HepG2 (cell line): Measurements from ENCODE around the gene LIG4. TPM values are rescaled to one million over a fixed set of nuclear protein-coding genes. Genes with fewer than 3 reads are reported as not detected.

ENCODE experiments used
- ATAC-seq: fragments of 200-7000 bp; cut with Tn5 transposase; 3 replicates; pipeline ENCODE4 v1.9.1; 2020; ENCODE audit warnings: mild to moderate bottlenecking, moderate library complexity
- BruUV-seq: library from RNA; stranded (reverse); fragments of 400-500 nt; replicated peaks from 2 replicates; lab custom pipeline; 2021; lab: Mats Ljungman, UMichigan
- CTCF ChIA-PET: fragments of 300-600 bp; formaldehyde crosslinking; extraction: SDS; loops from one replicate; lab custom pipeline; 2021; ENCODE audit warnings: low total read pairs, inconsistent platforms, low intra/inter-chr PET ratio; lab: Yijun Ruan, JAX
- POLR2A ChIA-PET: fragments of 350-600 bp; sonication (Branson Sonifier 250); formaldehyde crosslinking; loops from one replicate; lab custom pipeline; 2020; ENCODE audit warnings: antibody characterized with exemption, inconsistent platforms; lab: Yijun Ruan, JAX
- DNase-seq: peaks from one replicate; pipeline ENCODE4 v3.0.0-alpha.2; 2015; ENCODE audit warnings: low spot score
- FAIRE-seq: peaks from 3 replicates; lab custom pipeline; 2011; peaks lifted over from hg19 to GRCh38; lab: Jason Lieb, UNC
- H2AFZ ChIP-seq: one replicate; pipeline ENCODE4 v1.6.1; 2011; ENCODE audit warnings: low read length, inconsistent platforms
- H3K27ac ChIP-seq: fragments of 300-600 bp; 3 replicates; pipeline ENCODE4 v1.8.0; 2011; ENCODE audit warnings: mixed run types, mild to moderate bottlenecking, mixed read lengths, low read length, inconsistent platforms; ENCODE audit not compliant: insufficient read depth; ENCODE audit errors: extremely low read length
- H3K27me3 ChIP-seq, 2 experiments: fragments of 200-600 bp in 1 of 2; 2 replicates in 1 of 2; 3 replicates in 1 of 2; pipeline versions ENCODE4 v1.6.0 to v1.8.0; 2011; ENCODE audit warnings: low read length in 2 of 2, mild to moderate bottlenecking in 2 of 2, moderate library complexity in 2 of 2, inconsistent platforms in 1 of 2; ENCODE audit not compliant: insufficient read depth in 2 of 2, control insufficient read depth in 1 of 2
- H3K36me3 ChIP-seq, 2 experiments: fragments of 200-600 bp in 1 of 2; replicated peaks in 1 of 2; 2 replicates in 1 of 2; 3 replicates in 1 of 2; pipeline versions ENCODE4 v1.5.1 to v1.8.0; 2011; ENCODE audit warnings: low read length in 2 of 2, inconsistent platforms in 1 of 2; ENCODE audit not compliant: insufficient read depth in 2 of 2, control insufficient read depth in 1 of 2
- H3K4me1 ChIP-seq: 2 replicates; pipeline ENCODE4 v1.5.1; 2012; ENCODE audit warnings: low read length, inconsistent platforms; ENCODE audit not compliant: insufficient read depth
- H3K4me2 ChIP-seq: 2 replicates; pipeline ENCODE4 v1.6.0; 2011; ENCODE audit warnings: low read depth, low read length, inconsistent platforms
- H3K4me3 ChIP-seq, 3 experiments: fragments of 200-600 bp in 1 of 3; sonication (generic), shearing (Covaris generic) in 1 of 3; replicated peaks in 1 of 3; 2 replicates each; pipeline ENCODE4 v1.5.1; 2011 to 2016; ENCODE audit warnings: low read length in 3 of 3, inconsistent platforms in 2 of 3, low read depth in 2 of 3, mild to moderate bottlenecking in 2 of 3, control low read depth in 1 of 3, mixed read lengths in 1 of 3; ENCODE audit not compliant: insufficient read depth in 1 of 3
- H3K79me2 ChIP-seq: one replicate; pipeline ENCODE4 v1.6.1; 2011; ENCODE audit warnings: low read length, inconsistent platforms; ENCODE audit not compliant: insufficient read depth
- H3K9ac ChIP-seq: 2 replicates; pipeline ENCODE4 v1.6.0; 2011; ENCODE audit warnings: mild to moderate bottlenecking, low read depth, low read length, inconsistent platforms; ENCODE audit not compliant: insufficient read depth
- H3K9me3 ChIP-seq: 2 replicates; pipeline ENCODE4 v1.5.1; 2012; ENCODE audit warnings: mild to moderate bottlenecking, low read length
- H4K20me1 ChIP-seq: 2 replicates; pipeline ENCODE4 v1.6.0; 2011; ENCODE audit warnings: inconsistent platforms, mild to moderate bottlenecking, low read length, moderate library complexity; ENCODE audit not compliant: insufficient read depth
- ASH2L ChIP-seq: fragments of 300-600, 200-600 bp; sonication (generic); IDR thresholded peaks from 2 replicates; pipeline ENCODE4 v1.7.0; 2017; ENCODE audit warnings: low read depth, mild to moderate bottlenecking, moderate library complexity, mixed read lengths, low read length; ENCODE audit not compliant: insufficient read length
- SMAD9 ChIP-seq: sonication (generic); formaldehyde crosslinking; IDR thresholded peaks from 2 replicates; pipeline ENCODE4 v1.5.1; 2020; ENCODE audit warnings: mild to moderate bottlenecking, missing genetic modification reagents
- SP1 ChIP-seq, 2 experiments: fragments of 450-650 bp in 1 of 2; sonication (generic) in 1 of 2; formaldehyde crosslinking in 1 of 2; IDR thresholded peaks; 2 replicates each; pipeline versions ENCODE4 v1.4.0 to v1.6.1; 2016 to 2020; ENCODE audit warnings: missing genetic modification reagents in 1 of 2
- TCF12 ChIP-seq, 2 experiments: fragments of 450-650 bp in 1 of 2; sonication (generic) in 1 of 2; formaldehyde crosslinking in 1 of 2; IDR thresholded peaks; 2 replicates each; pipeline versions ENCODE4 v1.6.1 to v1.8.0; 2017 to 2022; ENCODE audit warnings: antibody characterized with exemption in 1 of 2, mild to moderate bottlenecking in 1 of 2, missing genetic modification reagents in 1 of 2, moderate library complexity in 1 of 2
- ZBTB4 ChIP-seq: sonication (generic); formaldehyde crosslinking; IDR thresholded peaks from 2 replicates; pipeline ENCODE4 v1.4.0; 2020; ENCODE audit warnings: missing genetic modification reagents, mild to moderate bottlenecking, borderline replicate concordance
- ZKSCAN8 ChIP-seq: IDR thresholded peaks from 2 replicates; pipeline ENCODE4 v1.6.1; 2016; ENCODE audit warnings: borderline replicate concordance, missing genetic modification reagents, missing compliant biosample characterization
- ZNF335 ChIP-seq: sonication (generic); formaldehyde crosslinking; IDR thresholded peaks from 2 replicates; pipeline ENCODE4 v1.4.0; 2020; ENCODE audit warnings: missing genetic modification reagents
- ZNF550 ChIP-seq: sonication (generic); formaldehyde crosslinking; IDR thresholded peaks from 2 replicates; pipeline ENCODE4 v1.4.0; 2020; ENCODE audit warnings: mild to moderate bottlenecking, missing genetic modification reagents, borderline replicate concordance
- ZNF724P ChIP-seq: sonication (generic); formaldehyde crosslinking; IDR thresholded peaks from 2 replicates; pipeline ENCODE4 v1.8.0; 2022; ENCODE audit warnings: missing genetic modification reagents, borderline replicate concordance
- ZNF749 ChIP-seq: sonication (generic); formaldehyde crosslinking; IDR thresholded peaks from 2 replicates; pipeline ENCODE4 v1.8.0; 2022; ENCODE audit warnings: mild to moderate bottlenecking, missing genetic modification reagents, moderate library complexity, borderline replicate concordance
- whole genome bisulfite sequencing: methylation state at CpG from one replicate; pipeline ENCODE4 v1.1.6; 2017; ENCODE audit warnings: low lambda C conversion rate; 5-methylcytosine and 5-hydroxymethylcytosine counted together
- in situ Hi-C: cut with HindIII; loops from 2 replicates; pipeline ENCODE4 v1.10.0; 2017; ENCODE audit warnings: low pct_unique_long_range_greater_than_20kb; ENCODE audit not compliant: extremely low pct_ligation_motif_present
- intact Hi-C: fragments of 100-400 bp; cut with micrococcal nuclease; formaldehyde crosslinking; loops from one replicate; pipeline ENCODE4 v1.10.0; 2022; ENCODE audit not compliant: unreplicated experiment
- polyA plus RNA-seq, 8 experiments: library from polyadenylated mRNA; depleted of rRNA in 3 of 8; stranded (reverse) in 7 of 8; unstranded in 1 of 8; fragments of >200 nt; fragmentation: Illumina TruSeq in 4 of 8; extraction: Trizol in 4 of 8; gene quantifications; 2 replicates each; pipeline versions ENCODE4 v1.2.1 to v1.2.3, GENCODE V29; 2011 to 2016; ENCODE audit warnings: low read depth in 4 of 8, missing spikeins in 1 of 8, mixed read lengths in 1 of 8; ENCODE audit not compliant: insufficient read depth in 1 of 8
- total RNA-seq, 5 experiments: library from RNA; depleted of rRNA; stranded (reverse); fragments of >200 nt; fragmentation: Illumina TruSeq; extraction: Trizol; gene quantifications; 2 replicates each; pipeline ENCODE4 v1.2.3, GENCODE V29; 2016; ENCODE audit warnings: low read depth in 1 of 5
- TF ChIP-seq, protein P1 (sequence below): sonication (generic); formaldehyde crosslinking; IDR thresholded peaks from 2 replicates; pipeline ENCODE4 v1.9.0; 2021; ENCODE audit warnings: missing genetic modification reagents, borderline replicate concordance

Gene LIG4
- total and polyA plus RNA-seq, 2 of the 13 experiments (the other 11 are each of a cell fraction or from before 2014, with no cell fraction given): 4.0 to 4.5 TPM

DNA sequence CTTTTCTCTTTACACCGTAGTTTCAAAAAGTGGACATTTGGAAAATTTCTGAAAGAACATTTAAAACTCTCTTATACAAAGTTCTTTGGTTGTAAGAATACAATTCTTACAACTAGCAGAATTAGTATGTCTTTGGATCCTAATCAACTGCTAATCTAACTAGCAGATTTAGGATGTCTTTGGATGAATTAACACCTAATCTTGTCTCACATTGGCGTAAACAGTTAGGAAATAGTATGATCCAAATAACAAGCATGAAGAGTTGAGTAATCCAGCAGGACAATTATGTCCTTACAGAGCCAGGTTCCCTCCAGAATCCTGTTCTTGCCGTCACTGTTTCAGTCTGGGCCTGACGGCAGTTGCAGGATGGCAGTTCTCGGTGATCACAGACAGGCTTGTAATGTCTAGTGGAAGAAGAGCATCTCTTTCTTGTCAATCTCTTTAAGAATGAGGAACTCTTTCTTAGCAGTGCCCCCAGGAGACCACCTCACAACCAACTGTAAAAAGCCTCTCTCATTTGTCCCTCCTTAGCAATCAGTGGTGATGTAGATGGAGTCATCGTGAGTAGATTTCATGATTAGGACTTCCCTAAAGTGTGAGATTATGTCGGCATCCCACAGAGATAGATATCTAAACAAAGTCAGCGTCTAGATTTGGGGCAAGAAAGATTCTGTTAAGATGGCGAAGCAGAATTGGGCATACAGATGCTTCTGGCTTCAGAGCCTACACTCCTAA lies 48.5 kb upstream of the LIG4 start:
- no TSS peak for BruUV-seq
- ChIA-PET CTCF (no interaction called here), POLR2A (no interaction called here)
- H3K4me1 ChIP-seq: no peaks in the 10 kb centered on the region
- no peaks in the 10 kb centered on the region for H3K36me3 ChIP-seq
- no peaks in the 10 kb centered on the region for H3K27me3 ChIP-seq
- intact Hi-C loops (no loop called here), in situ Hi-C loops (no loop called here)
- FAIRE-seq: no peak
- no peak overlapping the region for H3K4me3 ChIP-seq
- ATAC-seq: no peak
- no peaks in the 10 kb centered on the region for H3K79me2 ChIP-seq
- no peak overlapping the region for H3K27ac ChIP-seq
- no peak for TF ChIP-seq TCF12 (IDR thresholded peaks at IDR 0.05)
- no peak for TF ChIP-seq TCF12 (CRISPR knock-in tag; IDR thresholded peaks at IDR 0.05)
- H3K9me3 ChIP-seq: no peaks in the 10 kb centered on the region
- no peak overlapping the region for H2AFZ ChIP-seq
- WGBS: 60% methylated on average over 9 of the region's 9 CpGs
- H3K4me2 ChIP-seq: no peak overlapping the region
- H4K20me1 ChIP-seq: no peaks in the 10 kb centered on the region
- DNase-seq: no peak
- H3K9ac ChIP-seq: no peak overlapping the region

DNA sequence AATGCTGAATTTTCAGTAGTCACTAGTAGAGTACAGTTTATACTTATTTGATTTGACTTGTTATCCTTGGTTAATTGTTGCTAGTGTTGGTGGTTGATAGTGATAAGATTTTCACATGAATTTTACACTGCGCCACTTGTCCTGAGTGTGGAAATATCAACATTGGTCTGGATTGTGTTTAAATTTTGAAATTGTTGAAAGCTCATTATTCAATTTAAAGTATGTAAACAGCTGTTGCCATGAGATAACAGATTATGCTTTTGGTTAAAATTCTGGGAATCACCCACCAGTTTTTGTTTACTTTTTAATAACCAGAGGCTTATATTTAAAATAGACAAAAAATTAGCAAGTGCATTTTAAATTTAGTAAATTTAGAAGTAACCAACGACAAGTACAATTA lies 41.9 kb upstream of the LIG4 start:
- ATAC-seq (no peak), FAIRE-seq (no peak), DNase-seq (no peak)
- in situ Hi-C loops (no loop called here), intact Hi-C loops (no loop called here)
- Histone ChIP-seq H3K27ac (no peak overlapping the region), H3K4me2 (no peak overlapping the region), H3K9me3 (no peaks in the 10 kb centered on the region), H2AFZ (no peak overlapping the region), H3K79me2 (no peaks in the 10 kb centered on the region), H3K9ac (no peak overlapping the region), H3K36me3 (no peaks in the 10 kb centered on the region), H4K20me1 (no peaks in the 10 kb centered on the region), H3K27me3 (no peaks in the 10 kb centered on the region), H3K4me1 (no peaks in the 10 kb centered on the region), H3K4me3 (no peak overlapping the region)
- no TSS peak for BruUV-seq
- ChIA-PET CTCF (no interaction called here), POLR2A (no interaction called here)
- 47% methylated on average over 2 of the region's 2 CpGs for WGBS
- TF ChIP-seq ZNF550 (CRISPR knock-in tag) (no peak), ASH2L (no peak), ZNF335 (CRISPR knock-in tag) (no peak), ZNF749 (CRISPR knock-in tag) (no peak), ZNF724P (CRISPR knock-in tag) (no peak), SMAD9 (CRISPR knock-in tag) (no peak), ZBTB4 (no peak), ZKSCAN8 (CRISPR knock-in tag) (no peak), SP1 (IDR thresholded peaks at IDR 0.05) (no peak), SP1 (CRISPR knock-in tag; IDR thresholded peaks at IDR 0.05) (no peak)
- TF ChIP-seq, protein P1, sequence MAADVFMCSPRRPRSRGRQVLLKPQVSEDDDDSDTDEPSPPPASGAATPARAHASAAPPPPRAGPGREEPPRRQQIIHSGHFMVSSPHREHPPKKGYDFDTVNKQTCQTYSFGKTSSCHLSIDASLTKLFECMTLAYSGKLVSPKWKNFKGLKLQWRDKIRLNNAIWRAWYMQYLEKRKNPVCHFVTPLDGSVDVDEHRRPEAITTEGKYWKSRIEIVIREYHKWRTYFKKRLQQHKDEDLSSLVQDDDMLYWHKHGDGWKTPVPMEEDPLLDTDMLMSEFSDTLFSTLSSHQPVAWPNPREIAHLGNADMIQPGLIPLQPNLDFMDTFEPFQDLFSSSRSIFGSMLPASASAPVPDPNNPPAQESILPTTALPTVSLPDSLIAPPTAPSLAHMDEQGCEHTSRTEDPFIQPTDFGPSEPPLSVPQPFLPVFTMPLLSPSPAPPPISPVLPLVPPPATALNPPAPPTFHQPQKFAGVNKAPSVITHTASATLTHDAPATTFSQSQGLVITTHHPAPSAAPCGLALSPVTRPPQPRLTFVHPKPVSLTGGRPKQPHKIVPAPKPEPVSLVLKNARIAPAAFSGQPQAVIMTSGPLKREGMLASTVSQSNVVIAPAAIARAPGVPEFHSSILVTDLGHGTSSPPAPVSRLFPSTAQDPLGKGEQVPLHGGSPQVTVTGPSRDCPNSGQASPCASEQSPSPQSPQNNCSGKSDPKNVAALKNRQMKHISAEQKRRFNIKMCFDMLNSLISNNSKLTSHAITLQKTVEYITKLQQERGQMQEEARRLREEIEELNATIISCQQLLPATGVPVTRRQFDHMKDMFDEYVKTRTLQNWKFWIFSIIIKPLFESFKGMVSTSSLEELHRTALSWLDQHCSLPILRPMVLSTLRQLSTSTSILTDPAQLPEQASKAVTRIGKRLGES (CRISPR knock-in tag): no peak
